G401.6 (cell line): ENCODE data around the gene TGFBR3L.
A peak's percentile ranks its signal among the peaks of the same experiment; 100 is the strongest.
"Not testable (repeated sequence)": the region's sequence is repeated elsewhere in the genome, so short reads cannot be mapped to it uniquely, and the experiment has no call there.

Source experiments
- FAIRE-seq: peaks from 2 replicates; lab custom pipeline; 2012; peaks lifted over from hg19 to GRCh38; lab: Jason Lieb, UNC

The TGFBR3L gene

DNA sequence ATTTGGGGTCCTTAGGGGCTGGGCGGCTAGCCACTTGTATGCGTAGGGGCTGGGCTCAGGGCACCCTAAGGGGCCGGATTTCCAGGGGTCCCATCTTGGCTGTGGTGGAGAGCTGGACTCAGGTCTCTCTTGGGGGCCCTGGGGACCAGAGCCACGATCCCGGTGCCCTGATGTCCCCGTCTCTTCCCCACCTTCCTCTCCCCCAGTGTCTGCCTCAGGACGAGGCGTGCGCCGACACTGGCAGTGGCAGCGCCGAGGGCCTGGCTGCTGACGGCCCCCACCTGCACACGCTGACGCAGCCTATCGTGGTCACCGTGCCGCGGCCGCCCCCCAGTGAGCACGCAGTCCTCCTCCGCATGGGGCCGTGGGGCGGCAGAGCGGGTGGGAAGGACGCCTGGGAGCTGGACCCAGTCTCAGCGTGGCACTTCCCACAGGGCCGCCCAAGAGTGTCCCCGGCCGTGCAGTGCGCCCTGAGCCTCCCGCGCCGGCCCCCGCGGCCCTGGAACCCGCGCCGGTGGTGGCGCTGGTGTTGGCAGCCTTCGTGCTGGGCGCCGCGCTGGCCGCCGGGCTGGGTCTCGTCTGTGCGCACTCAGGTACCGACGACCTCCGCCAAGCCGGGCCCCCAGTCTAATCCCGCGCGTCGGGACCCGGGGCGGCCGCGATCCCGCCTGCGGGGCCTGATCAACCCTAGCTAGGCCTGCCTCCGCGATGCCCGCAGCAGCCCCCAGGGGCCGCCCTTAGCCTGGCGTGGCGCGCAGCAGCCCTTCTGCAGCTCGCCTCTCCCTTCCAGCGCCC, 2.8 kb downstream of the TGFBR3L start:
- FAIRE-seq: no peak

- not testable (repeated sequence) for FAIRE-seq
Measured at GRCh38 chr19:7918062-7918614, 3.5 kb downstream of the TGFBR3L start.

DNA sequence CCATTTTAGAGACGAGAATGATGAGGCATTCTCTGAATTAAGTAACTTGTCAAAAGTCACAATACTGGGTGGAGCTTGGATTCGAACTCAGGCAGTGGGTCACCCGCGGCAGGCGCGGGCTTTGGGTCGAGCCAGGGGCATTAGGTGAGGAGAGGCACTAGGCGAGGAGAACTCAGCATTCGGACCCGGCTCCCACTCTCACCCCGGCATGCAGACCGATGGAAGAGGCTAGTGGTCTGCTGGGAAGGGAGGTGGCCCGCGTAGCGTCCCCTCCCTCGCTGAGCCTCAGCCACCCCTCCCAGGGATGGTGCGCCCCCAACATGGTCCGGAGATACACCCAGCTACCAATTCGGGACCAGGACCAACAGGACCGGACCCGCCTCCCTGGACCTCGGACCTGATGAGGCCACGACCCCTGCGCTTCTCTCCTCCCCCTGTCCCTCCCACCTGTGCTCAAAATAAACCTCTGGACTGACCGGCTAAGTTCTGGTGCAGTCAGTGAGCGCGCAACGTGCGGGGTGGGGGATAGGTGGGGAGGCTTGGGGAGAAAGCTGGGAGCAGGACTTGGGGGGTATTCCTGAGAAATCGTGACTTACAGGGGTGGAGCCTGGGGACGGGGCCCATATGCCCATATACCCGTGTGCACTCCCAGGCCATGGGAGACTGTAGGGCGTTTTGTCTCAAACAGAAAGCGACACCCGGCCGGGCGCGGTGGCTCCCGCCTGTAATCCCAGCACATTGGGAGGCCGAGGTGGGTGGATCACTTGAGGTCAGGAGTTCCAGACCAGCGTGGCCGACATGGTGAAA, 4.2 kb downstream of the TGFBR3L start:
- no peak for FAIRE-seq

DNA sequence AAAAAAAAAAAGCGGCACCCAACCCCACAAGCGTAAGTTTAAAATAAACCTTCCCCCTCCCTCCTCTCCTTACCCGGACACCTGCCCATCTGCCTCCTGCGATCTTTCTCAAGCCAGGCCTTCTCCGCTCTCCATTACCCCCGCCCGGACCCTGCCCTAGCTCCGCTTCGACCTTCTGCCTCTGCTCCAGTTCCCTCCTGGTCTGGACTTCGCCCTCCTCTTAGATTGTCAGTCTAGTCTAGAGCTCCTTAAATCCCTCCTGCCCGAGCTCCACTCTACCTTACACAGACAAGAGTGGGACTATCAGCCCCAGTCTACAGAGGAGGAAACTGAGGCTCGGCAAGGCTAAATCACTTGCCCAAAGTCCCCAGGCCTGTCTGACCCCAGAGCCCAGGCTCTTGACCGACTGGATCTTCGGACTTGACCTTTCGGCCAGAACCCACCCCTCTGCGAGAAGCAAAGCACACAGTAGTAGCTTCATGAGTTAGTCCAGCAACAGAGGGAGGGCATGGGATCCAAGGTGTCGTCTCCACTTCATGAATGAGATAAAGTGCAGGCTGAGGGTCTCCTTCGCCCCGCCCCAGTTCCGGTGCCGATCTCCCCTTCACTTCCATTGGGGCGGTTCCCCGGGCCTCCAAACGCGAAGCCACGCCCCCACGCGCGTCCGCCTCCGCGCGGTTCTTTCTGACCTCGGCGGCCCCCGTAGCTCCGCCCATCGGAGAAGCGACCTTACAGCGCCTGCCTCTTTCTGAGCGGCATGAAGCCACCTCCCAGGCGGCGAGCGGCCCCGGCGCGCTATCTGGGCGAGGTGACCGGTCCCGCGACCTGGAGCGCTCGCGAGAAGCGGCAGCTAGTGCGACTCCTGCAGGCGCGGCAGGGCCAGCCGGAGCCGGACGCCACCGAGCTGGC, 5.2 kb downstream of the TGFBR3L start, which contains the start of gene SNAPC2:
TSS of gene SNAPC2 (plus strand) at position 729 of the 909 bp plus-strand sequence. CDS start at position 758, 29 bp downstream.
- peak; percentile 75 for FAIRE-seq

DNA sequence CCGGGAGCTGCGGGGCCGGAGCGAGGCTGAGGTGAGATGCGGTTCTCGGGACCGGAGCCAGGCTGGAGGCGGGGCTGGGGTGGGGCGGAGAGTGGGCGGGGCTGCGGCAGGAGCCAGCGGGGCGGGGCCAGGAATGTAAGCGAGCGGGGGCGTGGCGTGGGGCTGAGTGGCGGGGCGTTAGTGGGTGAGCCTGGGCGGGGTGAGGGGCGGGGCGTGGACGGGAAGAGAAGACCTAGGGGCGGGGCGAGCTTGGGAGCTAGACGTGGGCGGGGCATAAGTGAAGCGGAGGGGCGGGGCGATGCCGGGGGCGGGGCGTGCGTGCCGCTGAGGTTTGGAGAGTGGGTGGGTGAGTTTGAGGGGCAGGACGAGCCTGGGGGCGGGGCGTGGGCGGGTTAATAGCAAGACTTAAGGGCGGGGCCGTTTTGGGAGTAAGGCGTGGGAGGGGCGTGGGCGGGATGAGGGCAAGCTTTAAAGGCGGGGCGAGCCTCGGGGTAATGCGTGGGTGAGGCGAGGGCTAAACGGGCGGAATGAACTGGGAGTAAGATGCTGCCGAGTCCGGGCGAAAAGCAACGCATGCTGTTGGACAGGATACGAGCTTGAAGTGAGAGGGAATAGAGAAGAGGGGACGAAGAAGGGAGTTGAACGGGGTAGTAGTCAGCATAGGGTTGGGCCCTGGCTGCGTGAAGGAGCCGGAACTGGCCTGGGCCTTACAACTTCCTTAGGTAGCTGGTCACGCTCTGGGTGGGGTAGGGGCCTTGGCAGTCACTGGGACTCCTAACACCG, 6.1 kb downstream of the TGFBR3L start:
- FAIRE-seq: peak; percentile 59

DNA sequence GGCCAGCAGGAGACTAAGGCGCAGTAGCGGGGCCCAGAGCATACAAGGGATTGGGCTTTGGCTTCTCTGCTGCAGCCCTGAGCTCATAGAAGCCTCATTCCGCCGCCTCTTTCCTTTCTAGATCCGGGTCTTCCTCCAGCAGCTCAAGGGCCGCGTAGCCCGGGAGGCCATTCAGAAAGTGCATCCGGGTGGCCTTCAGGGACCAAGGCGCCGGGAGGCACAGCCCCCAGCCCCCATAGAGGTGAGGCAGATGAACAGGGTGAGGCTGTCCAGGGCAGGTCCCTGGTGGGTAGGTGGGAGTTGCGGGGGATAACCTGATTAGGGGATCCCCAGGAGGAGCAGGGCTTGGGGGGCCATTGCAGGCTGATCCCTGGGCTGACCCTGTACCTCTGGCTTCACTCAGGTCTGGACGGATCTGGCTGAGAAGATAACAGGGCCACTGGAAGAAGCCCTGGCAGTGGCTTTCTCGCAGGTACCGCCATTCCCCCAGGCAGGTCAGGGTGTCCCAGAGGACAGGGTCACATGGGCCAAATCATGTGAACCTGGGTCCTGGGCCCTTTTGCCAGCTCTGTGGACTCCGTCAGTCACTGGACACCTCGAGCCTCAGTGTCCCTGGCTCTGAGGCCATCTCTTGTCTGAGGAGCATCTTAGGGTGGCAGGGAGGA, 6.8 kb downstream of the TGFBR3L start:
- no peak for FAIRE-seq

DNA sequence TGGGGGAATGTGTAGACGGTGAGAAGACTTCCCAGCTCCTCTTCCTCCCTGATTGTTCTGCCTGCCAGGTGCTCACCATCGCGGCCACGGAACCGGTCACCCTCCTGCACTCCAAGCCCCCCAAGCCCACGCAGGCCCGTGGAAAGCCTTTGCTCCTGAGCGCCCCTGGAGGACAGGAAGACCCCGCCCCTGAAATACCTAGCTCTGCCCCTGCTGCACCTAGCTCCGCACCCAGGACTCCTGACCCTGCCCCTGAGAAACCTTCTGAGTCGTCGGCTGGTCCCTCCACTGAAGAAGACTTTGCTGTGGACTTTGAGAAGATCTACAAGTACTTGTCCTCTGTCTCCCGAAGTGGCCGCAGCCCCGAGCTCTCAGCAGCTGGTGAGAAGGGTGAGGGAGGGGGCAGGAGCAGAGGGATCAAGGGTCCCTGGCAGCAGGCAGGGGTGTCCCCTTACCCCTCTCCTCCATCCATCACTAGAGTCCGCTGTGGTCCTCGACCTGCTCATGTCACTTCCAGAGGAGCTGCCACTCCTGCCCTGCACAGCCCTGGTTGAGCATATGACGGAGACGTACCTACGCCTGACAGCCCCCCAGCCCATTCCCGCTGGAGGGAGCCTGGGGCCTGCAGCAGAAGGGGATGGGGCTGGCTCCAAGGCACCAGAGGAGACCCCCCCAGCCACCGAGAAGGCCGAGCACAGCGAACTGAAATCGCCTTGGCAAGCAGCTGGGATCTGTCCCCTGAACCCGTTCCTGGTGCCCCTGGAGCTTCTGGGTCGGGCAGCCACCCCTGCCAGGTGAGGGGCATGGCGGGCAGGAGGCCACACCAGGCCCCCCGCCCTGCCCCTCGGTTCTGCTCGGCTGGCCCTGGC, 7.6 kb downstream of the TGFBR3L start:
- FAIRE-seq: no peak

GRCh38 chr19:7922836-7923195, 8.2 kb downstream of the TGFBR3L start:
- FAIRE-seq: no peak

- FAIRE-seq: no peak
Measured at GRCh38 chr19:7923295-7924191, 8.9 kb downstream of the TGFBR3L start.

GRCh38 chr19:7924241-7924640, 9.6 kb downstream of the TGFBR3L start:
- FAIRE-seq: no peak

GRCh38 chr19:7924651-7925170, 10.1 kb downstream of the TGFBR3L start:
- no peak for FAIRE-seq

DNA sequence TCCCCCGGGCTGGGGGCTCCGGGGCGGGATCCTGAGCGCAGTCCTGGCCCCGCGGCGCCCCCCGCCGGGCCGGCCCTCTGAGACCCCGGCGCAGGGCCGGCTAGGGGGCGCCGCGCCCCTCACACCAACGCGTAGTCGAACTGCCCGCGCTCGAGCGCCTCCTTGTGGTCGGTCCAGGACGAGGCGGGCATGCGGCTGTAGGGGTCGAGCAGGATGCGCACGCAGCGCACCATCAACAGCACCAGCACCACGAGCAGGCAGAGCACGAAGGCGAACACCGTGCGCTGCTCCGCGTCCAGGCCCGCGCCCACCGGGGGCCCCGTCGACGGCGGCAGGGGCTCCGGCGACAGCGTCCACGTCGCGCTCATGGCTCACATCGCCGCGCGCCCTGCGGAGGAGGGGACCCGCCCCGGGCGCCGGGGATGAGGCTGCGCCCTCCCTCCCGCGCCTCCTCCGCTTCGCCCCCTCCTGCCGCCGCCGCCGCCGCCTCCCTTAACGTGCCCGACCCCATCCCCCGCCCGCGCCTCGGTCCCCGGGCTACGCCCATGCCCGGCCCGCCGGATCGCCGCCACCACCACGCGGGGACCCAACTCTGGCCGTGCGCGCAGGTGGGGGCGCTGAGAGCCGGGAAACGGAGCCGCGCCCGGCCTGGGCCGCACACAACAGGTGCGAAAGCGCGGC, 10.7 kb downstream of the TGFBR3L start:
- no peak for FAIRE-seq

DNA sequence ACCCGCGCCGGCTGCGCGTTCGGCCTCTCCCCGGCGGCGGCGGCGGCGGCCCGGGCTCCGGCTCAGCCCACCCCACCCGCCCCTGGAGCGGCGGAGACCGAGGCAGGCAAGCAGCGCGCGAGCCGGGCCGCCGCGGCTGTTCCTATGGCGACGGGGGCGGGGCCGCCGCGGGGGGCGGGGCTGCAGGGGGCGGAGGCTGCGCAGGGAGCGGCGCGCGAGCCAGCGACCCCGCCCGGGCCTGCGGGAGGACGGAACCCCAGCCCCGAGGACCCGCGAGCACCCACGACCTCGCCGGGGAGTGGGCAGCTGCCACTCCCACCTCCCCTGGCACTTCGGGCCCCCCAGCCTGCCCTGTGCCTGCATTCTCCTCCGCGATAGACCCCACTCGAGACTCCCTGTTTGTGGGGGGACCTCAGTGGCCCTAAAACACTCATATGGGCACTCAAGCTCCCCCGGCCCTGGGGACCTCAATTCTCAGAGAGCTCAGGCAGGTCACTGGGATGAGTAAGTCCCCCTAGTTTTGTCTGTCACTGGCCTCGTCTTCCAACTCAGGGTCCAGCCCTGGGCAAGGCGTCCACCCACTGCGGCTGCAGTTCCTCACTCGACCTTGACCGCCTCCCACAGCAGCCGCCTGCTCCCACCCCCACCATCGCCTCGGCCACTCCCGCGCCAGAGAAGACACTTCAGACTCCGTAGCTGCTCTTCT, 11.5 kb downstream of the TGFBR3L start, which contains the start of gene CTXN1:
TSS of gene CTXN1 (minus strand) at position 115 of the 706 bp plus-strand sequence. CDS start 597 bp downstream, outside the sequence.
- FAIRE-seq: no peak

DNA sequence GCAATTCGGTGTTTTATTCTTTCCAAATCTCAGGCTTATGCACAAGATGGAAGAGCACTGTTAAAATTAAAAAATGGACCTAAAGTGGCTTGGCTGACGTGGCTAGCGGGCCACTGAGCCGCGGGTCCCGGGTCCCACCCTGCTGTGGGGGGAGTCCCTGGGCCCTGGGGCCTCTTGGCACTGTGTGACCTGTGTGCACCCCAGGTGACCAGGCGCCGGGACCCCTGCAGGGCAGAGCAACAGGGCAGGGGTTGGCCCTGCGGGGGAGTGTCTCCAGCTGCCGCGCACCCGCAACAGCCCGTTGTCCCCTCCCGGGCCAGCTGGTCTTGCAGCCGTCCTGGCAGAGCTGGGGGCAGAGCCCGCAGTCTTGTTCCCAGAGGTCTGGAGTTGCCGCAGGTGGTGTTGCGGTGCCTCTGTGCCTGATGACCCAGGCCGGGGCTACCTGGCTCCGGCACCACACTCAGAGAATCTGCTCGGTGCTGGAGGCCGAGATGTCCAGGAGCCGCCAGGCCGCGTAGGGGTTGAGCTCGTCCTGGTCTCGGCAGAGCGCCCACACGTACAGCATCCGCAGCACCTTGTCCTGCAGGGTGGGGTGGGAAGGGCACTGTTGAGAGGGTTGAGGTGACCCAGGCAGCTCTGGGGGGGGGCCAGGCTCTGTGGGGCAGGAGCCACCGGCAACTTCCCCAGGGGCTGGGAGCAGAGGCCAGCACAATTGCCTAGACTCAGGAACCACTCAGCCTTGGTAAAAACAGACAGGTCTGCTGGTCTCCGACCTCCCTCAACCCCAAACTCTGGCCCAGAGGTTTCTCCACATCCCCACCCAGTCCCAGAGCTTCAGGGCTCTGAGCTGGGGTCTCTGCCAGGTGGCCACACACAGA, 12.3 kb downstream of the TGFBR3L start:
- no peak for FAIRE-seq

DNA sequence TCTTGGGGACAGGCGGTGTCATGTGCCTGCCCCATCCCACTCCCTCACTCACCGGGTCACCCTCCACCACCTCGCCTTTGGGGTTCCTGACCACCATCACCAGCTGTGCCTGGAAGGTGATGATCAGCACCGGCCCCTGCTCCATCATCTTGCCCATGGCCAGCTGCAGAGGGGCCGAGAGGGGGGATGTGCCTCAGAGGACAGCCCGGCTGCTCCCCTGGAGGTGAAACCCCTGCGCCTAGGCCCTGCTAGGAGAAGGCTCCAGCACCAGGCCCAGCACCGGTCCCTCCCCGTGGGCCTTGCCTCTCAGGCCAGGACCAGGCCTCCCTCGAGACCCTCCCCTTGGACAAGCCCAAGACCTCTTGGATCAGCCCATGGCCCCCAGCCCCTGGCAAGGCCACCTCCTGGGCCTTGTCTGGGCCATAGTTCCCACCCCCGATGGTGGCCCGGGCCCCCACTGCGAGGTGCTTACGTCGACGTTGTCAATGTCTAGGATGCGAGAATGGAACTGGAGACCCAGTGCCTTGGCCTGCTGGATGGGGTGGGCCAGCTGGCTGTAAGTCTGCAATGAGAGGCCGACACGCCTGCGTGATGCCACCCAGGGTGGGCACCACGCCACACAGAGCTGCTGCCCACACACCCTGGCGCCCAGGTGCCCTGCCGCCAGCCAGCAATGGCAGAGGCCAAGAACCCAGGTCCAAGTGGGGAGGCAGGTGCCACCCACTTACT, 13.1 kb downstream of the TGFBR3L start:
- no peak for FAIRE-seq
